Memory B cell (primary cell): ENCODE data around the gene FOXD4L6.
"Not testable (repeated sequence)": the region's sequence is repeated elsewhere in the genome, so short reads cannot be mapped to it uniquely, and the experiment has no call there.

Experiments
- ATAC-seq: fragments of 150-1000 bp; cut with Tn5 transposase; 2 replicates; pipeline ENCODE4 v1.10.0; 2021; ENCODE audit warnings: low read depth, mild to moderate bottlenecking, moderate library complexity
- DNase-seq, 2 donors: peaks; one replicate each; pipeline ENCODE4 v3.0.0; 2022; ENCODE audit warnings: low spot score in 2 of 2
- H3K27ac Mint-ChIP-seq: one replicate; pipeline ENCODE4 v1.8.0; 2022; ENCODE audit warnings: mild to moderate bottlenecking, moderate library complexity, mixed read lengths
- H3K27me3 Mint-ChIP-seq: one replicate; pipeline ENCODE4 v1.8.0; 2022; ENCODE audit warnings: mixed read lengths
- H3K36me3 Mint-ChIP-seq: one replicate; pipeline ENCODE4 v1.8.0; 2022; ENCODE audit warnings: mild to moderate bottlenecking, mixed read lengths
- H3K4me1 Mint-ChIP-seq: one replicate; pipeline ENCODE4 v1.8.0; 2022; ENCODE audit warnings: mixed read lengths
- H3K4me3 Mint-ChIP-seq: one replicate; pipeline ENCODE4 v1.8.0; 2022; ENCODE audit warnings: mild to moderate bottlenecking, moderate library complexity, mixed read lengths
- H3K9me3 Mint-ChIP-seq: one replicate; pipeline ENCODE4 v1.8.0; 2022; ENCODE audit warnings: mixed read lengths

Gene FOXD4L6

DNA sequence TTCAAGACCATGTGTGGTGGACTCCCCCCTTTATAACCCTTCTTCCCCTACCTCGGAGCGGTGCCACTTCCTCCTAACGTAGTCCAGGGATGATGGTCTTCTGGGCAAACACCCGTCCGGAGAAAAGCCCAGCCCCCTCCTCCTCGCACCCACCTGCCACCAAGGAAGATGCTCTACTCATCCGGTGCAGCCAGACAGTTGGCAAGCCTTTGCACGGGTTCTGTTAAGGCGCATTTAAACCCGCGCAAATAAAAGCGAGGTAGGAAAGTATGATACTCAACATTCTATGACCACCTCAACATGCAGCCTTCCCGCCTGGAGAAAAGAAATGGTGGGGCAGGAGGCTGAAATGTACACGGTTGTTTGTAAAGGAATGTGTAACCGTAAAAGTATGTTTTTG lies at the start of gene FOXD4L6:
Gene FOXD4L6, minus strand, starts transcription at position 101 of the 400 bp plus-strand sequence. CDS start 298 bp downstream, outside the sequence.
- not testable (repeated sequence) for H3K27ac Mint-ChIP-seq, H3K4me3 Mint-ChIP-seq, H3K4me1 Mint-ChIP-seq, DNase-seq, H3K9me3 Mint-ChIP-seq, H3K27me3 Mint-ChIP-seq, H3K36me3 Mint-ChIP-seq, ATAC-seq

DNA sequence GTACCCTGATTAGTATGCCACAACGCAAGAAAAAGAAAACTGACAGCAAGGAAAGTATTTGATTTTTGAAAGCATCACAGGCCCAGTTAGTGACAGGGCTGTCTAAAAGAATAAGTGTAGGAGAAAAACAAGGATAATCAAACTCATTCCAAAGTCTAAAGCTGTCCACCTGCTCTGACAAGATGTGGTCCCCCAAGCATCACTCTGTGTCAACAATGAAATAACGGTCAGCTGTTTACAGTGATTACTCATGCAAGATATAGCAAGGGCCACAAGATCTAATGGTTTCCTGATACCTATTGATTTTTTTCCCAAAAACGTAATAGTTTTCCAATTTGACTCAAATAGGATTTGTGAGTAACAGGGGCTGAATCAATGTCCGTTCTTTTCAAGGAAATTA lies 46.5 kb upstream of the FOXD4L6 start:
- H3K27ac Mint-ChIP-seq, H3K4me1 Mint-ChIP-seq, H3K4me3 Mint-ChIP-seq, H3K27me3 Mint-ChIP-seq, H3K9me3 Mint-ChIP-seq, ATAC-seq, DNase-seq, H3K36me3 Mint-ChIP-seq: not testable (repeated sequence)

DNA sequence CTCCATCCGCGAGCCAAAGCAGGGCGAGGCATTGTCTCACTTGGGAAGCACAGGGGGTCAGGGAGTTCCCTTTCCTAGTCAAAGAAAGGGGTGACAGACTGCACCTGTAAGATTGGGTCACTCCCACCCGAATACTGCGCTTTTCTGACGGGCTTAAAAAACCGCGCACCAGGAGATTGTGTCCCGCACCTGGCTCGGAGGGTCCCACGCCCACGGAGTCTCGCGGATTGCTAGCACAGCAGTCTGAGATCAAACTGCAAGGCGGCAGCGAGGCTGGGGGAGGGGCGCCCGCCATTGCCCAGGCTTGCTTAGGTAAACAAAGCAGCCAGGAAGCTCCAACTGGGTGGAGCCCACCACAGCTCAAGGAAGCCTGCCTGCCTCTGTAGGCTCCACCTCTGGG lies 21.6 kb upstream of the FOXD4L6 start:
- ATAC-seq, H3K4me1 Mint-ChIP-seq, DNase-seq, H3K36me3 Mint-ChIP-seq, H3K27ac Mint-ChIP-seq, H3K9me3 Mint-ChIP-seq, H3K4me3 Mint-ChIP-seq, H3K27me3 Mint-ChIP-seq: not testable (repeated sequence)

DNA sequence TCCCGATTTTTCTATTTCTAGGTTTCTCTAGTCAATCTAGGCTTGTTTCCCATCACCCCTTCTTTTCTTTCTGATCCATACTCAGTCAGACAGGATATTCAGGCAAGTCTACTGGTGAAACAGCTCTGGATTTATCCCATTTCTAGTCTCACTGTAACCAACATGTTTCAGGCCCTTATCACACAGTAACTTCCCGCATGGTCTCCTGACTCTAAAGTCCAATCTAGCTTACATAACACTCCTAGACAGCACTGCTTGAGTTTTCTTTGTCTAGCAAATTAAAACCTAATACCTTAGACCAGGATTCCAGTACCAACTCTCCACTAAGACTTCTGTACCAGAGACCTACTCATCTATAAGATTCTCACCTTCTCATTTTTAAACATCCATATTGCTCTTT lies 13.4 kb upstream of the FOXD4L6 start:
- not testable (repeated sequence) for H3K9me3 Mint-ChIP-seq, H3K4me1 Mint-ChIP-seq, H3K27ac Mint-ChIP-seq, ATAC-seq, H3K36me3 Mint-ChIP-seq, H3K4me3 Mint-ChIP-seq, DNase-seq, H3K27me3 Mint-ChIP-seq

DNA sequence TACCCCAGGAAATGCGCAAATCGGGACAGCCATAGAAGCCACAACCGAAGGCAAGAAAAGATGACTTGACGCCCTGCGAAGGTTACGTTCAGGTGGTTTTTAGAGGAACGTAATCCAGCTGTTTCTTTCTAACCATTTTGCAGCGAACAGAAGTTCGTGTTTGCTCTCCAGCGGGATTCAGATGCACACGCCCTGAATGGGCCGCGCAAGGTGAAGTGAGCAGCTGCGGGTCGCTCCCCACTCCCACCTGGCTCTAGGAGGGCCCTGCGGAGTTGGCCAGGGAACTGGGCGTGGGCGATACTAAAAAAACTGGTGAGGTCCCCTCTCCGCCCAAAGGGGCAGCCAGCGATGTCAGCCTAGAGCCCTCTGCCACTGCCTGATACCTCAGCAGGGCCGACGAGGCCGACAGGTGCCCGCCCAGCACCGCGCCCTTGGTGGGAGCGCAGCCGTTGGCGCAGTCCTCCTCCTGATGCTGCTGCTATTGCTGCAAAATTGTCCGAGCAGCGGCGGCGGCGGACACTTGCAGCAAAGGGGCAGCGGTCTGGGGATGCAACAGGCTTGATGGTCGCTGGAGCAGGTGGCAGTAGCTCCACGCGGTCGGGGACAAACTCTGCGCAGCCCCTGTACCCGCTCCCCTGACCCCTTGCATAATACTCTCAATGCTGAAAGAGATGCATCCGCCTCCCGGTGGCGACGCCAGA lies 1.6 kb downstream of the FOXD4L6 start:
- H3K36me3 Mint-ChIP-seq, H3K4me1 Mint-ChIP-seq, H3K4me3 Mint-ChIP-seq, H3K9me3 Mint-ChIP-seq, ATAC-seq, H3K27ac Mint-ChIP-seq, DNase-seq, H3K27me3 Mint-ChIP-seq: not testable (repeated sequence)

DNA sequence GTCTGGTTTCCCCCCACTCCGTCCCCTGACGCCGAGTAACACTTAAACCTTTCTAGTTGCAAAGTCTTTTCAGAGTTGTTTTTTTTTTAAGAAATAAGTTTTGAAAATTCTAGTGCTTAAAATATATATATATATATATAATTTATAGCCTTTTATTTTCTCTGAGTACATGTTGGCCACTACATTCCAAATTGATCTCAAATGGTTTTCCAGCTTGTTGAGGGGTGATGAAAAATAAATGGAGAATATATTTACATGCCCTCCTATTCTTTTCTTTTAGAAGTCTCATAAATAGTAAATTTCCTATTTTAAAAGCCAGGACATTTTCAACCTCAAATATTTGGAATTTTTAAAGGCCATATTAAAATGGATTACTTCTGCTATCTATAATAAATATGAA lies 2.5 kb downstream of the FOXD4L6 start:
- H3K27me3 Mint-ChIP-seq, H3K36me3 Mint-ChIP-seq, H3K4me1 Mint-ChIP-seq, H3K9me3 Mint-ChIP-seq, H3K4me3 Mint-ChIP-seq, DNase-seq, ATAC-seq, H3K27ac Mint-ChIP-seq: not testable (repeated sequence)

DNA sequence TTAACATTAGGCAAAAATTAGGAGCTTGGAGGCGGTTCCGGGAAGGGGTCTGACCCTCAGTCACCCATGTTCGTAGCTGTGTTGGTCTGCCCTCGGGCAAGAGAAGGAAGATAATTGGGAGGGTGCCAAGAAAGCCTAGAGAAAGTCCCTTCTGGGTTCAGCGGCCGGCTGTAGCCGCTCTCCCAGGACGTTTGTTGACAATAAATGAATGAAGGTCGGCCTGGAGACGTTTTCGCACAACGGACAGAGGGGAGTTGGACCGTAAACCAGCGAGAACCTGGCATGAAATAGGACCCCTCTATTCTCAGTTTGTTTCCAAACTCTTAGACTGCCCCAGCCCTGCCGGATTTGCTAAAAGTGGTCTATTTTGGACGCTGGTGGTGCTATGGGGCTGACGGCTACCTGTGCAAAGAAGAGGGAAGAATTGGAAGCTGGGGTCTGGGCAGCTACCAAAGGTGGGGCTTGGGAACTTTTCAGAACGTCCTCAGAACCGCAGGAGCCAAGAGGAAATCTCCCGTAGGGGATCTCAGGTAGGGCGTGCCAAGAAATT lies 3.3 kb downstream of the FOXD4L6 start:
- not testable (repeated sequence) for H3K27me3 Mint-ChIP-seq, H3K4me1 Mint-ChIP-seq, H3K27ac Mint-ChIP-seq, H3K4me3 Mint-ChIP-seq, DNase-seq, ATAC-seq, H3K36me3 Mint-ChIP-seq, H3K9me3 Mint-ChIP-seq

DNA sequence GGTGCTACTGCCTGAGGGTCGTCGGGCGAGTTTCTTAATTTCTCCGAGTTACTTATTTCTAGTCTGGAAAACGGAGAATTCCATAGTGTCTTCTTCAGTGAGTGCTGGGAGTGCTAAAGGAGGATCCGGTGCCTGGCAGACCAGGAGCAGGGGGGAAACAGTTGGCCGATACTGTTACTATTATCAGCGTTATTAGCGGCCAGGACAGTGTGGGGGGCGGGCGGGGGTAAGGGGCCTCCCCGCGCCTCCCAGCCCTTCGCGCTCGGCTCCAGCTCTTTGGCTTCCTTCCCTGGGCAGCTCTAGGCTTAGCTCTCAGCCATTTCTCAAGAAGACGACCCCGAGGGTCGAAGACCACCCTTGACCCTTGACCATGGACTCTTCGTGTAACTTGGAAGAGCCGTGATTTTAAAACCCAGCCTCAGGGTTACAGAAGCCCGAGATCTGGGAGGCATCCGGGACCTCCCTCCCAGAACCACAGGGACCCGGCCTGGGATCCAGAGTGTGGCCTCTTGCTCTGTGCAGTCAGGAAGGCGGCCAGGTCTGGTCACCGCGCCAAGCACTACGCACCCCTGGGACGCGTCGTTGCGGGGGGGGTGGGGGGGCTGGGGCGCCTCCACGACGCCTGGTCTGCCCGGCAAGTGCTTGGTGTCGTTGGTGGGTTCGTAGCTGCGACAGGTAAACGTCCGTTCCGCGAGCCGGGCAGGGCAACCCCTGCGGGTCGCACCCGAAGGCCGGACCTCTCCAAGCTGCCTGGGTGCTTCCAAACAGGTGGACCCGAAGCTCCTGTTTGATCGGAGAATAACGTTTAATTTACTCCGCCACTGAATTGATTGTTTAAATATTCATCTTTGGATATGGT lies 4.0 kb downstream of the FOXD4L6 start:
- H3K36me3 Mint-ChIP-seq, DNase-seq, H3K4me3 Mint-ChIP-seq, H3K27ac Mint-ChIP-seq, ATAC-seq, H3K9me3 Mint-ChIP-seq, H3K4me1 Mint-ChIP-seq, H3K27me3 Mint-ChIP-seq: not testable (repeated sequence)

DNA sequence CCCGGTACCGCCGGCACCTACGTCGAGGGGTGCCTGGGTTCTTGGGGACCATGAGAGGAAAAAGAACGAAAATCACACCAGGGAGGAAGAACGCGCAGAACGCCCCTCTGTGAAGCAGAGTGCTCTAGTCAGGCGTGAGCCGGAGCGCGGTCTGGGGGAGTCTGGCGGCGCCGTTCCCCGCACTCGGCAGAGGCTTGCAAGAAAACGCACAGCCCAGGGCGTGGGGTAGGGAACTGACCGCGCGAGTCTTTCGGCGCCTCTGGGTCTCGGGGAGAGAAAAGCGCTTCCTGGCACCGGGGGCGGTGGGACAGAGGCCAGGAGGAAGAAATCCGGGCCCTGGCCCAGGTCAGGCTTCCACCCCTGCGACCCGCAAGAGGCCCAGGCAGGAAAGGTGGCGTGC lies 4.7 kb downstream of the FOXD4L6 start:
- not testable (repeated sequence) for DNase-seq, H3K36me3 Mint-ChIP-seq, H3K27ac Mint-ChIP-seq, H3K4me3 Mint-ChIP-seq, H3K9me3 Mint-ChIP-seq, H3K4me1 Mint-ChIP-seq, ATAC-seq, H3K27me3 Mint-ChIP-seq

DNA sequence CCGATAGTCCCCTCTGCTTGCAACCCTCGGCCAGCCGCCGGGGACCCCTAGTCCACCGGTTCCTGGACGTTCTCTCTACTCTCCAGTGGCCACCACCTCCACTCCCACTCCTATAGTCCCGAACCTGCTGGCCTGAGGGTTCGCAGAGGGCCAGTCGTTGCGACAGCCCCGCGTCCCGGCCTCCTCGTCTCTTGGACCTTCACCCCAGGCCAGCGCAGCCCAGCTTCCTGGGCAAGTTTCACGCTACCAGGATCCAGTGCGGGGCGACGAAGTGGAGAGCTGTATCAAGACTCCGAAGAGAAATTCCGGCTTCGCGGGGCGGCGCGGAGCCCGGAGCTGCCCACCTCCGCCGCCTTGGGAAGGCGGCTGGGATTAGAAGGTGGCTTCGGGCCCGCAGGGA lies 5.1 kb downstream of the FOXD4L6 start:
- DNase-seq, H3K9me3 Mint-ChIP-seq, H3K27me3 Mint-ChIP-seq, H3K27ac Mint-ChIP-seq, H3K4me1 Mint-ChIP-seq, H3K4me3 Mint-ChIP-seq, ATAC-seq, H3K36me3 Mint-ChIP-seq: not testable (repeated sequence)

DNA sequence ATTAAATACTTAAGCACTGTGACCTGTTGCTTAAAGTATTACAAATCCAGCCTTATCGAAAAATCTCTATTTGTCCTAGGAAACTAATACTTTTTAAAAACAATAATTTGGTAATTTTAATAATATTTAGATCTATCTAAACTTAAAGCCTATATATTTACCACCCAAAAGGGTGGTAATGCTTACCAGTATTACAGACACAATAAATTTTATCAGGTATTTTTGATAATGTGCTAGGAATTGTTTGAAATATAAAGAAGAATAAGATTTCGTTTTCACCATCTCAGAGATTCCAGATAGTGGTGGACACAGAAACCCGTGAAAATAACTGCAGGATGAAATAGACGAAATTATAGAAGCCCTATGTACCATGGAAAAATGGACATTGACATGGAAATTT lies 7.8 kb downstream of the FOXD4L6 start:
- H3K27ac Mint-ChIP-seq, DNase-seq, ATAC-seq, H3K27me3 Mint-ChIP-seq, H3K36me3 Mint-ChIP-seq, H3K4me1 Mint-ChIP-seq, H3K9me3 Mint-ChIP-seq, H3K4me3 Mint-ChIP-seq: not testable (repeated sequence)

DNA sequence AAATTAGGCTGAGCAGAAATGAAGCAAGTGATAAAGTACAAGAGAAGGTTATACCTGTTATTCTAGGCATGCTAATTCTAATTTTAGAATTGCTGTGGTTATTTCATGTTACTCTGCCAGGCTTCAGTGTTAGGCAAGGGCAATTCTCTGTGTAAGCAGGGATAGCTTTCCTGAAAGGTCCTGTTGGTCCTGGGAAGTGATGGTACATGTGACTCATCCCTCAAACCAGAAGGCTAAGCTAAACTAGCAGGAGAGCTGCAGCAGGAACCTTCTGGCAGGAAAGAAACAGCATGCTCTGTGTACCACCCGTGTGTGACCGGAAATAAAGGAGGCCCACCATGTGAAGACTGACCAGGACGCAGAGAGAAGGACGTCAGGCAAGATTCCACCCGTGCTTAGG lies 8.8 kb downstream of the FOXD4L6 start:
- H3K27me3 Mint-ChIP-seq, ATAC-seq: not testable (repeated sequence)

DNA sequence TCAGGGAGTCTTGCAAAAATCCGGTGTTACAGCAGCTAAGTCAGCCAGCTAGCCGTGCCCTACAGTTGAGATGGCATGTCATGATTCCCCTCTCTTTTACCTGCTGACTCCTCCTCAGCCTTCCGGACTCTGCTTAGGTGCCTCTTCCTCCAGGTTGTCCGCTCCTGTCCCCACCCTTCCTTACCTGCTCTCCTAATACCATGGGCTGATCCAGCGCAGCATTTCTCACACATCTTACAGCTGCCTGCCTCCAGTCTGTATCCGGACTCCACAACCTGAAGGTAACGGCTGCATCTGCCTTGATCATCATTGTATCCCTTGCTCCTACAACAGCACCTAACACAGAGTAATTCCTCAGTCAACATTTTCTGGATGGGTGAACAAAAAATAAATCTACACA lies 9.2 kb downstream of the FOXD4L6 start:
- H3K4me3 Mint-ChIP-seq, H3K27me3 Mint-ChIP-seq, DNase-seq, ATAC-seq, H3K36me3 Mint-ChIP-seq, H3K4me1 Mint-ChIP-seq, H3K27ac Mint-ChIP-seq, H3K9me3 Mint-ChIP-seq: not testable (repeated sequence)

More for the DNA sequence above, 8.8 kb downstream of the FOXD4L6 start:
- H3K27ac Mint-ChIP-seq, DNase-seq, H3K4me3 Mint-ChIP-seq, H3K36me3 Mint-ChIP-seq, H3K4me1 Mint-ChIP-seq, H3K9me3 Mint-ChIP-seq: not testable (repeated sequence)

DNA sequence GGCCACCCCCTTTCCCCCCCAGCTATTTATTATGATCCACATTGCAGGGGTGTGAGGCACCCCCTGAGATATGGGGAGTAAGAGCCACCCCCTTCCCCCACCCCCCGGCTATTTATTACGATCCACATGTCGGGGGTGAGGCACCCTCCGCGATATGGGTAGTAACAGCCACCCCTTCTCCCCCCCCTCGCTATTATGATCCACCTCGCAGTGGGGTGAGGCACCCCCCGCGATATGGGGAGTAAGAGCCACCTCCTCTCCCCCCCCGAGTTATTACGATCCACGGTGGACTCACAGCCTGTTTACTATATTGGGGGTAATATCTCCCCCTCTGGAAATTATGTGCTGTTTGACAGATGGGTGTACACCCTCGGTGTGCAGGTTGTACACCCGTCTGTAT lies 15.1 kb downstream of the FOXD4L6 start:
- not testable (repeated sequence) for H3K9me3 Mint-ChIP-seq, DNase-seq

More for the DNA sequence above, 15.1 kb downstream of the FOXD4L6 start:
- not testable (repeated sequence) for ATAC-seq, H3K4me1 Mint-ChIP-seq, H3K27ac Mint-ChIP-seq, H3K27me3 Mint-ChIP-seq, H3K4me3 Mint-ChIP-seq, H3K36me3 Mint-ChIP-seq
